ENCODE measurements around the gene PTTG1IP.
"Not testable (repeated sequence)": the region's sequence is repeated elsewhere in the genome, so short reads cannot be mapped to it uniquely, and the experiment has no call there.

Gene PTTG1IP

GRCh38 chr21:44883250-44883649, 9.8 kb upstream of the PTTG1IP start:
- no peak for DNase-seq (ENCODE audit: low spot score)

DNA sequence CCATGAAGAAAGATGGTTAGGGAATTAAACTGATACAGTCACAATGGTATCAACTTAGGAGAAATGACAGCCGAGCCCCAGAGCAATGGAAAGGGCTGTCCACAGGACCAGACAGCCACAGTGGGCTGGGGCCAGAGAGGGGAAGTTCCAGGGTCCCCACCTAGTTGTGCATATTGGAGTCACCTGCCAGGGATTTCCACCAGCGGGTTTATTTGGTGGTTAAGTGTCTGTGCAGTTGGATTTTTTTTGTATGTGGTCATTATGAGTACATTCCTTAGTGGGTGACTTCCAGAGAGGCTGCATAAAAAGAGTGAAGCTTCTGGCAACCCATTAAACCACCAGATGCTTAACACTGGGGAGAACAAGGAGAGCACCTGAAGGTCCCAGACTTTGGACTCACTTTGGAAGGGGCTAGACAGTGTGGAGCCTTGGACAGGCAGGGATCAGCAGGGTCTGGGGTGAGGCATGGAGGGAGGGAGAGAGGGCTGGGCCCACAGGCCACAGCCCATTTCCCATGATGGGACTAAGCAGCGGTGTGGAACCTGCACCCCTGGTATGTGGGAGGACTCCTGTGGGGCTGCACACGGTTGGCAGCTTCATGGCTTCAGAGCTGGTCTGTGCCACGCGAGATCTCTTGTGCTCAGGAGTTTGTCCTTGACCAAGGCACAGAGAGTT, 7.8 kb upstream of the PTTG1IP start:
- DNase-seq (ENCODE audit: low spot score) = no peak

DNA sequence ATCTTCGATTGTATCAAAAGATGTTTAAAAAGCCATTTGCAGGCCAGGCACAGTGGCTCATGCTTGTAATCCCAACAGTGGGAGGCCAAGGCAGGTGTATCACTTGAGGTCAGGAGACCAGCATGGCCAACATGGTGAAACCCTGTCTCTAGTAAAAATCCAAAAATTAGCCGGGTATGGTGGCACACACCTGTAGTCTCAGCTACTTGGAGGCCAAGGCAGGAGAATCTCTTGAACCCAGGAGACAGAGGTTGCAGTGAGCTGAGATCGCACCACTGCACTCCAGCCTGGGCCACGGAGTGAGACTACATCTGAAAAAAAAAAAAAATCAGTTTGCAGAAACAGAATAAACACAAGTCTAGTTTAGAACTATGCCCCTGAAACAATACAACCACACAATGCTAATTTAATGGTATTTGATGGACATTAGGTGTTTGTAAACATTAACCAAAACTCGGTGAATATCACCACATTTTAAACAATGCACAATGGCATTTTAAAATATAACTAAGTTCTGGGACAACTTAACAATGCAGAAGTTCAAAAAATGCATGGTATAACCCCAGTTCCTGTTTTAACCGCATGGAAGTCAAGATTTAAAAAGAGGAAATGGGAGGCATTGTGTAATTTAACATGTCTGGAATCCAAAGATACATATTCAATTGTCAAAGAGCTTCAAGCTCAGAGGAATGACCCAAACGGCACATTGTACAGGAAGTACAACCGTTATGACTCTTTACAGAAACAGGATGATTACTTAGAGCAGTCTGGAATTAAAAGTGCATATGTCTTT, 7.1 kb upstream of the PTTG1IP start:
- peak; percentile 29 for DNase-seq (ENCODE audit: low spot score)

GRCh38 chr21:44879238-44879637, 5.7 kb upstream of the PTTG1IP start:
- DNase-seq (ENCODE audit: low spot score) = not testable (repeated sequence)

- peak; percentile 37 for DNase-seq (ENCODE audit: low spot score)
Observed at GRCh38 chr21:44878053-44878982, 4.8 kb upstream of the PTTG1IP start.

DNA sequence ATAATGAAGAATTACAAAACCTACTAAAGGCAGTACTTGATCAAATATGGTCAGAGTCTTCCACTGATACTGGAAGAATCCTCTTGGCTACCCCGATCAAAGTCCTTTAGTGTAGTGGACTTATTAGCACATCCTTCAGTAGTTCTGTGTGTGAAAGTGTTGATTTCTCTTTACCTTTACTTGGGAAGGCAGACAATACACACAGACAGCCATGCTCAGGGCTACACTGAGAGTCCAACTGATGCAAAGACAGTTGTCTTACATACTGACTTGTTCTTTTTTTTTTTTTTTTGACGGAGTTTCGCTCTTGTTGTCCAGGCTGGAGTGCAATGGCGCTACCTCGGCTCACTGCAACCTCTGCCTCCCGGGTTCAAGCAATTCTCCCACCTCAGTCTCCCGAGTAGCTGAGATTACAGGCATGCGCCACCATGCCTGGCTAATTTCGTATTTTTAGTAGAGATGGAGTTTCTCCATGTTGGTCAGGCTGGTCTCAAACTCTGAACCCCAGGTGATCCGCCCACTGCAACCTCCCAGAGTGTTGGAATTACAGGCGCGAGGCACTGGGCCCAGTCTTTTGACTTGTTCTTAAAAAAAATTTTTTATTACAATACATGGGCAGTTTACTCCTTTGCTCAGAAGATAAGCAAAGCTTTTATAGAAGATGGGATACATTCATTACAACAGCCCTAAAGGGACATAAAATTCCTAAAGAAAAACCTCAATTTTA, 3.5 kb upstream of the PTTG1IP start:
- no peak for DNase-seq (ENCODE audit: low spot score)

- peak; percentile 31 for DNase-seq (ENCODE audit: low spot score)
Observed at GRCh38 chr21:44875316-44875700, 1.8 kb upstream of the PTTG1IP start.

- DNase-seq (ENCODE audit: low spot score) = peak; percentile 24
Observed at GRCh38 chr21:44874497-44875315, 1.2 kb upstream of the PTTG1IP start.

DNA sequence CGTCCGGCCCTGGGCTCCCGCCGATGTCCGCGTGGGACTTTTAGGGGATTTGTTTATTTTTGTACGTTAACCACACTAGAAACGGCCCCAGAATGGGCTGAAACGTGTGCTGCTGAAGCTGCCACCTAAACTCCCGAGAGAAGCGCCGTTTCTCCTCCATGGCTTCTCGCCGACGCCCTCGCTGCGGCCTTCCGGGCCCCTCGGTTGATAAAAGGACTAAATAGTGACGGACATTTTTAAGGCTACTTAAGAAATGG, 678 bp upstream of the PTTG1IP start:
- DNase-seq (ENCODE audit: low spot score) = peak; percentile 40

DNA sequence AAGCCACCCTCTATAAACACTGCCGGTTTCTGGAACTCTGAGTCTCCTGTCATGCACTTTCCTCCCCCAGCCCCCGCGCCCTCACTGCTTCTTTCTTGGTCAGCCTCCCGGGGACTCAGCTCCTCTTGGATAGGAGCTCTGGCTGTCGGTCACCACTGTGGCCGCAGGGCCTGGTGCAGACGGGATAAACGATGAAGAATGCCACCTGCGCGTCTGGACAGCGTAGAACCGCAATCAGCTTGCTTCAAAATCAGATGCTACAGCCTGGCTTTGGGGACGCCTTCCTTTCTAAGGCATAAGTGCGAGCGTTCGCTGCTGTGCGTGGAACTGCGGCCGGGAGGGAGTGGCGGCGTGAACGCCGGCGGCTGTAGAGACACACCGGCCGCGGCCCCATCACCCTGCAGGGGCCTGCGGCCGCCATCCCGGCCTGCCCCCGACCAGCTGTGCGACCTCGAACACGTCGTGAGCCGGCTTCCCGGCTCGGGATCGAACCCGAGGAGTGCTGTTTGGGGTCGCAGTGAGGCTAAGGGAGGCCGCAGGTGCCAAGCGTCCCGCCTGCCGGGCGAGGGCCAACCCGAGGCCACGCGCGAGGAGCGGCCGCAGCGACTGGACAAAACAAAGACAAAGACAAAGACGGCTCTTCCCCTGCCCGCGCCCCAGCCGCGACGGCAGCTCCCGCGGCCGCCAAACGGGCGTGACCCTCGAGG, 688 bp downstream of the PTTG1IP start:
- DNase-seq (ENCODE audit: low spot score) = peak; percentile 16

DNA sequence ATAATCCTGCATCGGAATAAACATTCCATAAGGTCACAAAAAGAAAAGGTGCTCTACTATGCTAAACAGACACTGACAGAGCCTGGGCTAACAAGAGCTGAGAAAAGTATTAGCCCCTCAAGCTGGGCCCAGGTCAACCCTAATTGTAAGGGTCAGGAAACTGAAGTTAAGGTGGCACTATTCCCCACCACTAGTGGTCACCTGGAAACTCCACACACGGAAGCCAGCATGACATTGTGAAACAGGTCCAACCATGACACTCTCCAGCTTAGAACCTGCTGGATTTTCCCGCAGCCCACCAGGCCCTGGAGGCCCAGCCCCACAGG, 1.2 kb downstream of the PTTG1IP start:
- no peak for DNase-seq (ENCODE audit: low spot score)

DNA sequence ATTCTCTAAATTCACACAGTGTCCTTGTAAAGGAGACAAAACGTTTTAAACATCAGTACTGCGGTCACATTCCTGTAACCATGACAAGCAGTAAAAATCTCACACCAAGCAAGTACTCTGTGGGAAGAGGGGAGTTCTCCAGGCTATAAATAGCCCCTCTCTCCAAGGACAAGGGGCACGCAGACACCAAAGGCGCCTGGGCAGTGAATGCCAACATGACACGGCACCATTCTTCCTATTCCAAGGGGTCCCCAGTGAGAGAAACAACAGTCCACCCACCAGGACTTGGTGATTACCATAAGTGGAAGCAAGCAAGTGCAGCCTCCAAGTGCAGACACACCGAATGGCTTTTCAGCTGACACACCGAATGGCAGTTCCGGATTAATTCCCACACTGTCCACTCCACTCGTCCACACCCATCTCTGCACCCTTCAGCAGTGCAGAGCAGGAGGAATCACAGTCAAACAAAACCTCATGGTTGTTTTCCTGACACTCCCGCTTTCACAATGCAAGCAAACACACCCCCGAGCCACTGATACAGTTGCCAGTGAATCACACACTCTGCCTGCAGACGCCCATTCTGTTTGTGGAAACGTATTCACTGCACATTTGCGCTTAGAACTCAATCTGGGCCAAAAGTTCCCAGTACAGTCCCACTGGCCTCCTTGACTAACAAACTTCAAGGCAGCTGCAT, 1.8 kb downstream of the PTTG1IP start:
- DNase-seq (ENCODE audit: low spot score) = peak; percentile 26

- DNase-seq (ENCODE audit: low spot score) = peak; percentile 34
Observed at GRCh38 chr21:44870748-44871495, 2.6 kb downstream of the PTTG1IP start.

DNA sequence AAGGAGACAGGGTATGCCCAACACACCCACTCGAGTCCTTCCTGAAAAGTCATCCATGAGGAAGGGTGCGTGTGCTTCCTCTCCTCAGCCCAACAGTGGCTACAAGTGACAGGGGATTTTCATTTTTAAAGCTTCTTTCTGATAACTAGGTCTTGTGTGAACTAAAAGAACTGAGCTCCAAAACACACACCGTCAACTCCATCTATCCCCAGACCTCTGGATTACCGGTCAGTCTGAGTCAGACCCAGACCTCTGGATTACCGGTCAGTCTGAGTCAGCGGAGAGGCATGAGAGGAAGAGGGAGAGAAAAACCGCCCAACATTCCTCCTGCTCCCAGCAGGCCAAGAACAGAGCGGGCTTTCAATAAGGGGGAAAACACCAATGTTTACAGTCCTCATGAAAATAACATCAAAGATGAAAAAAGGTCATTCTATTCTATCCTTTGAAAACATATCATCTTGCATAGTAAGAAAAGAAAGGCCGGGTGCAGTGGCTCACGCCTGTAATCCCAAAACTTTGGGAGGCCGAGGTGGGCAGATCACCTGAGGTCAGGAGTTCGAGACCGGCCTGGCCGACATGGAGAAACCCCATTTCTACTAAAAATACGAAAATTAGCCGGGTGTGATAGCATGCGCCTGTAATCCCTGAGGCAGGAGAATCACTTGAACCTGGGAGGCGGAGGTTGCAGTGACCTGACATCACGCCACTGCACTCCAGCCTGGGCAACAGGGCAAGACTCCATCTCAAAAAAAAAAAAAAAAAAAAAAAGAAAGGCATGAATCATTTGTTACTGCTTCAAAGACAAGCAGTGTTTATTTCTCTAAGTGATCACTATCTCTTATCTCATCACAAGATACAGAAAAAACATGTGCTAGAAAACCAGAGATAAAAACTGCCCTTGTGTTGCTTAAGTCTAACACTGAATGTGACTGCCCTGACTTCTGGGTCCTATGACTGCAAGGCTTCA, 3.4 kb downstream of the PTTG1IP start:
- no peak for DNase-seq (ENCODE audit: low spot score)

- DNase-seq (ENCODE audit: low spot score) = no peak
Observed at GRCh38 chr21:44868707-44869106, 4.8 kb downstream of the PTTG1IP start.

DNA sequence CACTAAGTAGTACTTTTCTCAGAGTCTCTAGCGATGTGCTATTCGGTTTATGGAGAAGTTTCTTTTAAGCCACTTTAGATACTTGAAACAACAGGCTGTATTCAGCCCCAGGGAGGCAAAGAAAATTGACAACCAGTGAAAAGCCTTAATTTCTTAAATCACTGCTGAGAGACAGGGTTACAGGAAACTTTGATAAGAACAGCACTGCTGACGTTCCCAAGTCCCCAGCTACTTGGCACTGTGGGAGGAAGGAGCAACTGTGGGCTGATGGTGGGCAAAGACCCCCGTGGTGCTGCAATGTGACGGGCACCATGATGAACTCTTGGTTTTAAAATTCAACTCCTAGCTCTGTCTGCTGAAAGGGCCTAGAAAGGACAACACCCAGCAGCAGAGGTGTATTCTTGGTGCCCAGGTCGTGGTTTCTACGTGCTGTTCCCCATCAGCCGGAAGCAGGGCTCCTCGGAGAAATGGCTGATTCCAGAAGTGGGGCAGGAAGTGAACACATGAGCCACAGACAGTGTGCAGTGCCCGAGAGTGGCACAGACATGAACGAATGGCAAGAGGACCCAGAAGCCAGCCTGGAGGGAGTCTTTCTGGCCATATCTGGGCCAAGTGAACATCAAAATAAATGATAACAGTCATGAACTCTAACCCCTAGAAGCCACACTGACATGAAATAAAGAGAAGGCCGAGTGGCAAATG, 5.3 kb downstream of the PTTG1IP start:
- DNase-seq (ENCODE audit: low spot score) = no peak

DNA sequence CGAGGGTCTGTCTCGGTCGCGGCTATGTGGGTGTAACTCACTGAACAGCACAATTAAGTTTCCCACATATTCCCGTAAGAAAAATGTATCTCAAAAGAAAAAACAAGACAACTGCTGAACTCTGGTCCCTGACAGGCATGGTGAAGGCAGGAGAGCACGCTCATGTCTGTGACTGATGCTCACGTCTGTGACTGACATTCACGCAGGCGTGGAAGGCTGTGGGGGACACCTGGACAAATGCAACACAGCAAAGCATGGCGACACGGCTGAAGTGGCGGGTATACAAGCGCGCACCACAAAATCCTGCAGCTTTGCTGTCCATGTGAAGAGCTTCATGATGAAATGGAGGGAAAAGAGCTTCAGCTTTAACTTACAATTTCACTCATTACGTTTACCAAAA, 6.0 kb downstream of the PTTG1IP start:
- no peak for DNase-seq (ENCODE audit: low spot score)

GRCh38 chr21:44866780-44867179, 6.7 kb downstream of the PTTG1IP start:
- no peak for DNase-seq (ENCODE audit: low spot score)
